SK-N-SH treated with all-trans-retinoic acid at 6 μM for 48 hours (cell line): Measurements from ENCODE around the gene ATP23.

ENCODE experiments used
- ATAC-seq: fragments of 200-7000 bp; cut with Tn5 transposase; 3 replicates; pipeline ENCODE4 v1.9.1; 2020; ENCODE audit warnings: mild to moderate bottlenecking, moderate library complexity
- ARNTL ChIP-seq: fragments of 450-650 bp; formaldehyde crosslinking; IDR thresholded peaks from 2 replicates; pipeline ENCODE4 v1.5.0; 2020; ENCODE audit warnings: low read depth, mild to moderate bottlenecking, moderate library complexity, borderline replicate concordance
- BACH2 ChIP-seq: fragments of 250-450 bp; sonication (Bioruptor Pico); IDR thresholded peaks from 2 replicates; pipeline ENCODE4 v1.9.0; 2021; ENCODE audit warnings: mild to moderate bottlenecking, borderline replicate concordance
- CREB5 ChIP-seq: fragments of 250-450 bp; sonication (Bioruptor Pico); IDR thresholded peaks from 2 replicates; pipeline ENCODE4 v1.5.1; 2020; ENCODE audit warnings: low read depth, mild to moderate bottlenecking, moderate library complexity
- CSRNP3 ChIP-seq: fragments of 250-450 bp; sonication (Bioruptor Pico); IDR thresholded peaks from 2 replicates; pipeline ENCODE4 v1.5.1; 2021; ENCODE audit warnings: mild to moderate bottlenecking, moderate library complexity
- ESRRG ChIP-seq: fragments of 250-450 bp; sonication (Bioruptor Pico); IDR thresholded peaks from 2 replicates; pipeline ENCODE4 v1.6.1; 2021; ENCODE audit warnings: mild to moderate bottlenecking
- GLIS3 ChIP-seq: fragments of 250-450 bp; sonication (Bioruptor Pico); IDR thresholded peaks from 2 replicates; pipeline ENCODE4 v1.5.0; 2020; ENCODE audit warnings: mild to moderate bottlenecking, moderate library complexity
- ISL1 ChIP-seq: fragments of 250-450 bp; sonication (Bioruptor Pico); IDR thresholded peaks from 2 replicates; pipeline ENCODE4 v2.1.2; 2022; ENCODE audit warnings: mild to moderate bottlenecking, moderate library complexity
- OSR1 ChIP-seq: fragments of 250-450 bp; sonication (Bioruptor Pico); IDR thresholded peaks from 2 replicates; pipeline ENCODE4 v1.8.0; 2022; ENCODE audit warnings: moderate library complexity, mild to moderate bottlenecking, inconsistent platforms
- PATZ1 ChIP-seq: fragments of 250-450 bp; sonication (Bioruptor Pico); IDR thresholded peaks from 2 replicates; pipeline ENCODE4 v1.8.0; 2020; ENCODE audit warnings: mild to moderate bottlenecking, moderate library complexity, borderline replicate concordance
- POU6F1 ChIP-seq: fragments of 250-450 bp; sonication (Bioruptor Pico); IDR thresholded peaks from 2 replicates; pipeline ENCODE4 v1.8.0; 2021; ENCODE audit warnings: low read depth, mild to moderate bottlenecking, moderate library complexity, borderline replicate concordance
- PPARA ChIP-seq: fragments of 250-450 bp; sonication (Bioruptor Pico); IDR thresholded peaks from 2 replicates; pipeline ENCODE4 v1.5.0; 2020; ENCODE audit warnings: mild to moderate bottlenecking, borderline replicate concordance
- RARB ChIP-seq: fragments of 250-450 bp; sonication (Bioruptor Pico); IDR thresholded peaks from 2 replicates; pipeline ENCODE4 v1.8.0; 2021; ENCODE audit warnings: mild to moderate bottlenecking, moderate library complexity
- SNAI2 ChIP-seq: fragments of 250-450 bp; sonication (Bioruptor Pico); IDR thresholded peaks from 2 replicates; pipeline ENCODE4 v1.5.0; 2020; ENCODE audit warnings: mild to moderate bottlenecking, moderate library complexity
- TOX ChIP-seq: fragments of 250-450 bp; sonication (Bioruptor Pico); IDR thresholded peaks from 2 replicates; pipeline ENCODE4 v1.8.0; 2021; ENCODE audit warnings: mild to moderate bottlenecking, moderate library complexity, borderline replicate concordance
- TSHZ2 ChIP-seq: fragments of 250-450 bp; sonication (Bioruptor Pico); IDR thresholded peaks from 2 replicates; pipeline ENCODE4 v1.5.0; 2020; ENCODE audit warnings: mild to moderate bottlenecking, moderate library complexity
- ZC3H10 ChIP-seq: fragments of 250-450 bp; sonication (Bioruptor Pico); IDR thresholded peaks from 2 replicates; pipeline ENCODE4 v1.5.1; 2021; ENCODE audit warnings: mild to moderate bottlenecking, moderate library complexity
- ZFP3 ChIP-seq: fragments of 250-450 bp; sonication (Bioruptor Pico); IDR thresholded peaks from 2 replicates; pipeline ENCODE4 v1.5.0; 2020; ENCODE audit warnings: mild to moderate bottlenecking, moderate library complexity
- ZFP30 ChIP-seq: fragments of 450-650 bp; formaldehyde crosslinking; IDR thresholded peaks from 2 replicates; pipeline ENCODE4 v1.5.0; 2022; ENCODE audit warnings: mild to moderate bottlenecking, moderate library complexity
- ZNF565 ChIP-seq: fragments of 450-650 bp; formaldehyde crosslinking; conservative IDR thresholded peaks from 2 replicates; pipeline ENCODE4 v1.5.0; 2020; ENCODE audit warnings: low read depth, mild to moderate bottlenecking, moderate library complexity
- ZNF70 ChIP-seq: fragments of 450-650 bp; formaldehyde crosslinking; IDR thresholded peaks from 2 replicates; pipeline ENCODE4 v1.5.0; 2020; ENCODE audit warnings: mild to moderate bottlenecking, moderate library complexity
- ZNF8 ChIP-seq: fragments of 450-650 bp; formaldehyde crosslinking; IDR thresholded peaks from 2 replicates; pipeline ENCODE4 v1.5.0; 2020; ENCODE audit warnings: mild to moderate bottlenecking, moderate library complexity

Gene ATP23

GRCh38 chr12:57939291-57939690, 2.1 kb upstream of the ATP23 start:
- TF ChIP-seq ARNTL: no peak
- no peak for TF ChIP-seq CREB5
- TF ChIP-seq CSRNP3: no peak
- TF ChIP-seq PATZ1 (CRISPR knock-in tag): no peak
- no peak for TF ChIP-seq OSR1 (CRISPR knock-in tag)
- no peak for TF ChIP-seq SNAI2 (CRISPR knock-in tag)
- no peak for TF ChIP-seq ISL1 (CRISPR knock-in tag)
- no peak for TF ChIP-seq POU6F1 (CRISPR knock-in tag)
- TF ChIP-seq ZNF8 (CRISPR knock-in tag): no peak
- no peak for TF ChIP-seq PPARA (CRISPR knock-in tag)
- TF ChIP-seq ZNF70 (CRISPR knock-in tag): no peak
- no peak for TF ChIP-seq TSHZ2
- no peak for TF ChIP-seq ZC3H10
- no peak for TF ChIP-seq ZFP3
- TF ChIP-seq GLIS3 (CRISPR knock-in tag): no peak
- TF ChIP-seq ESRRG: no peak
- TF ChIP-seq TOX (CRISPR knock-in tag): no peak
- no peak for TF ChIP-seq ZNF565
- TF ChIP-seq BACH2 (CRISPR knock-in tag): no peak
- ATAC-seq: no peak

- ATAC-seq: no peak
- TF ChIP-seq TSHZ2 (no peak), ZNF8 (CRISPR knock-in tag) (no peak), ISL1 (CRISPR knock-in tag) (no peak), ZNF565 (no peak), ARNTL (no peak), BACH2 (CRISPR knock-in tag) (no peak), CREB5 (no peak), CSRNP3 (no peak), ZC3H10 (no peak), PATZ1 (CRISPR knock-in tag) (no peak), RARB (CRISPR knock-in tag) (no peak), ZFP30 (no peak), PPARA (CRISPR knock-in tag) (no peak)
These were observed 1.1 kb upstream of the ATP23 start for GRCh38 chr12:57940052-57940914.
